ENCODE measurements around the gene DPP3.

DPP3 gene

DNA sequence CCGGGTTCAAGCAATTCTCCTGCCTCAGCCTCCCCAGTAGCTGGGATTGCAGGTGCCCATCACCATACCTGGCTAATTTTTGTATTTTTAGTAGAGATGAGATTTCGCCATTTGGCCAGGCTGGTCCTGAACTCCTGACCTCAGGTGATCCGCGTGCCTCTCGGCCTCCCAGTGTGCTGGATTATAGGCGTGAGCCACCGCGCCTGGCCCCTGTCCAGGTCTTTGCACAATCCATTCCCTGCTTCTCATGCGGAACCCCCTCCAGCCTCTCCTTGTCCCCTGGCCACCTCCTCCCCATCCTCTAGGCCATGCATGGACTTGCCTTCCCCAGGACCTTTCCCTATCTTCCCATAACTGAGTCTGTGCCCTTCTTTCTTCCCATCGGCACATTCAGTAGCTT, 8.7 kb downstream of the DPP3 start:
- no peak for DNase-seq

DNA sequence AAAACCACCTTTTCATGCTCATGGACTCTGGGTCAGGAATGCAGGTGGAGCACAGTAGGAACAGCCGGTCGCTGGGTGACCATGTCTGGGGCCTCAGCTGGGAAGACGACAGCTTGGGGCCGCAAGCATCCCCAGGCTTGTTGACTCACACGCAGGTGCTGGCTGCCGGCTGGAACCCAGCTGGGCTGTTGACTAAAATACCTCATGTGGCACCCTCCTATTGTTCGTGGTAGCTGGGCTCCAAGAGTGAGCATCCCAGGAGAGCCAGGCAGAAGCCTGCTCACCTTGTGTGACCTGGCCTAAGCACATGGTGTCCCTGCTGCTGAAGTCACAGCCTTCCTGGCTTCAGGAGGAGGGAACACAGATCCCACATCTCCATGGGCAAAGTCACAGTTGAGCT, 9.4 kb downstream of the DPP3 start:
- no peak for DNase-seq

- no peak for DNase-seq
These were observed 11.2 kb downstream of the DPP3 start for GRCh38 chr11:66491315-66491935.

DNA sequence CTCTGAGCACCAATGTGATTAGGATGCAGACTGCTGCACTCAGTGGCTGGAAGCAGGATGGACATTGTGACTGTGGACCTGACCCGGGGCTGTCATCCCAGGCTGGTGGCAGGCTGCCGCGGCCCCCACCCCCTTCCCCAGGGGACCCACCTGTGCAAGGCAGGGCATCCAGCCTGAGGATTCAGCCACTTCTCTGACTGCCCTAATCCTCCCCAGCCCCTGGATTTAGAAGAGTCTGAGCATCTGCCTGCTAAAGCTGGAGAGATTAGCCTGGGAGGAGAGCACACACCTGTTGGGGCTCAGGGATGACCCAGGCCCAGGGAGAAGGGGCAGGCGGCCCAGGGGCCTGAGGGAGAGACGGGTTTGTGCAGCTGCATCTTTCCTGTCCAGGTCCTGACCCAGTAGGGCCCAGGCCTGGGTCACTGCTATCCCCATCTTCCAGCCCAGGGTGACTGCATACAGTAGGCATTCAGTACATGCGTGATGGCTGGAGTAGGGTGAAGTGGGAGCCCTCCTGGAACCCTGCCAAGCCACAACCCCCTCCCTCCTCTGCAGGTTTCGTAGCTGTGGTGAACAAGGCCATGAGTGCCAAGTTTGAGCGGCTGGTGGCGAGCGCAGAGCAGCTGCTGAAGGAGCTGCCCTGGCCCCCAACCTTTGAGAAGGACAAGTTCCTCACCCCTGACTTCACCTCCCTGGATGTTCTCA, 12.1 kb downstream of the DPP3 start:
- DNase-seq: no peak

- DNase-seq: no peak
These were observed 12.9 kb downstream of the DPP3 start for GRCh38 chr11:66493130-66493529.

DNA sequence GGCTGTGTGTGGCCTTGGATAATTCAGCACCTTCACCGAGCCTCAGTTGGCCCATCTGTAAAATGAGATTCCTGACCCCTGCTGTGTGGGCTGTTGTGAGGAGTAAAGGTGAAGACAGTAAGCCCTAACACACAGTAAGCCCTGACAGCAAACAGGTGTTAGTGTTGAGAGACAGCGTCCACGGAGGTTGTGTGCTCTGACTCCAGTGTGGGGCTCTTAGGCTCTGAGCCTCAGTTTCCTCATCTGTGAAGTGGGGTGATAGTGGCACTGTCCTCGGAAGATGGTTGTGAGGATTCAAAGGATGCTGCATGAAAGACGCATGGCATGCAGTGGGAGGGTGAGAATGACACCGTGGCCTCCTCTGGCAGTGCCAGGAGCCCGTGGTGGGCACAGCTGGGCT, 14.2 kb downstream of the DPP3 start:
- no peak for DNase-seq

DNA sequence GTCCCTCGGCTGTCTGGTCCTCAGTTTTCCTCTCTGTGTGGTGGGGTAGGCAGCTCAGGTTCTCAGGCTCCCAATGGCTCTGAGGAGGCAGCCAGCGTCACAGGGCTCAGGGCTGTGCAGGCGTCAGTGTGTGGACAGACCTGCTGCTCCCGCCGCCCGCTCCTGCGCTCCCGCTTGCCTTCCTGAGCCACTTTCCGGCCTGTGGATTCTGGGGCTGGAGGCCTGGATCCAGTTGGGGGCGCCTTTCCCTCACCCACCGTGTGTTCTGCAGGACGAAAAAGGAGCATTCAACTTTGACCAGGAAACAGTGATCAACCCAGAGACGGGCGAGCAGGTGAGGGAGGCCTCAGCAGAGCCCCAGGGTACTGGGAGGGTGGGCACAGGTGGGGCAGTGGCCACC, 14.7 kb downstream of the DPP3 start:
- no peak for DNase-seq

DNA sequence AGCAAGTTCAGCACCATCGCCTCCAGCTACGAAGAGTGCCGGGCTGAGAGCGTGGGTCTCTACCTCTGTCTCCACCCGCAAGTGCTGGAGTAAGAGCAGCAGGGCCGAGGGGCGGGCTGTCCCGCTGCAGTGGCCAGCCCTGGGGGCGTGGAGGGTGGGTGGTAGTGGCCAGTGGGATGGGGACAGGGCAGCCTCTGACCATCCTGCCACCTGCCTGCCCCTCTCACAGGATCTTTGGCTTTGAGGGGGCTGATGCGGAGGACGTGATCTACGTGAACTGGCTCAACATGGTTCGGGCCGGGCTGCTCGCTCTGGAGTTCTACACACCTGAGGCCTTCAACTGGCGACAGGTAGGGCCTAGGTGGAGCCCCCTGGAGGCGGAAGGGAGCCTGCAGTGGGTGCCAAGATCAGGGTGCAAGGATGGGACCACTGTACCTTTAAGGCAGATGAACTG, 15.2 kb downstream of the DPP3 start:
- DNase-seq: no peak

- DNase-seq: no peak
These were observed 17.0 kb downstream of the DPP3 start for GRCh38 chr11:66497206-66497605.

DNA sequence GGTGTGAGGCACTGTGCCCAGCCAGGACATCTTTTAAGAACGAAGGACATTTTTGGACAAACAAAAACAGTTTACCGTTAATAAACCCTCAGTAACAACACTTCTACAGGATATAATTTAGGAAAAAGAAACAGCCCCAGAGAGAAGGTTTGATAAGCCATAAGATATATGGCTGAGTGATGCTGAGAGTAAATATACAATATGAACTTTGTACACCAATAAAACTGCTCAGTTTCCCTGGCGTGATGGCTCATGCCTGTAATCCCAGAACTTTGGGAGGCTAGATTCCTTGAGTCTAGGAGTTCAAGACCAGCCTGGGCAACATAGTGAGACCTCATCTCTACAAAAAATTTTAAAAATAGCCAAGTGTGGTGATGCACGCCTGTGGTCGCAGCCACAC, 18.3 kb downstream of the DPP3 start:
- no peak for DNase-seq

GRCh38 chr11:66505276-66505816, 25.1 kb downstream of the DPP3 start:
- no peak for DNase-seq

- no peak for DNase-seq
These were observed 28.9 kb downstream of the DPP3 start for GRCh38 chr11:66509131-66509561.

DNA sequence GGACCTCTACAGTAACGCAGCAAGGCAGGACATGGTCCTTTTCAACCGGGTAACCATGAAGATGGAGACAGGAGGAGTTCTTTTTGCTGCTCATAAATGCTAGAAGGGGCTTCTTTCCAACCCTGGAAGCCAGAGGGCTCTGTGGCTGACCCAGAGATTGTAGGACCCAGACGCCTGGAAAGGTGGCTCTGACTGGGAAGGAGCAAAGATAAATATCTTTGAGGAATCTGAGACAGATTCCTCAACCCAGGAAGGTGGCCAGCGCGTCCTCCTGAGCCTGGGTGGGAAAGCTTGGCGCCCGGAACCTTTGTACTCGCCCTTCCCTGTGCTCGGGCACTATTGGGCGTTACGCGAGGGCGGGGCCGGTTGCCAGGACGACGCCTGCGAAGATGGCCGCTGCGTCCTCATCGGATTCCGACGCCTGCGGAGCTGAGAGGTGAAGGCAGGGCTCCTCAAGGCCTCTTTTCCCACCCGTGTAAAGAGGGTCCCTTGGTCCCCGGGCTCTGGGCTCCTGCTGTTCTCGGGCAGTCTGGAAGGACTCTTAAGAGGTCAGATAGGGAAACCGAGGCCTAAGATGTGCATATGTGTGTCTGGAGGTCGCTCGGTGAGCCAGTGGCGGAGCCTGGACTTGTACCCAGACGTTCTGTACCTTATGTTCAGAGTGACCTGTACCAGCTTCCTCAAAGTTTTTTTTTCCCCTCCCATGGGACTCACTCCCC, 30.2 kb downstream of the DPP3 start, which contains the start of gene BBS1:
BBS1 (plus strand) TSS at position 365 of the 719 bp plus-strand sequence; CDS start at position 390, 25 bp downstream.
- DNase-seq: peak; percentile 64 to 72 (median 68)

GRCh38 chr11:66510990-66511339, 30.7 kb downstream of the DPP3 start:
- no peak for DNase-seq

DNA sequence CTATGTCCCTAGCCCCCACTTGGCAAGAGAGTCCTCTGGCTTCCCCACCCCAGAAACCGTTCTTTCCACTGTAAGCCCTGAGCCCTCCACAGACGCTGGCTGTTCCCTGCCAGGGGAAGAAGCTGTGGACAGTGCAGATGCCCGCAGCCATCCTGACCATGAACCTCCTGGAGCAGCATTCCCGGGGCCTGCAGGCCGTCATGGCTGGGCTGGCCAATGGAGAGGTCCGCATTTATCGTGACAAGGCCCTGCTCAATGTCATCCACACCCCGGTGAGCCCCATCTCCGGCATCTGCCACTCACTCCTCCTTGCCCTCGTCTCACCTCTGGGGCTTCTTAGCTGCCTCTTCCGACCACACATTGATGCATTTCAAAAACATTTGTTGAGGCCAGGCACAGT, 43.4 kb downstream of the DPP3 start:
- no peak for DNase-seq

- DNase-seq: no peak
These were observed 44.2 kb downstream of the DPP3 start for GRCh38 chr11:66524304-66525040.

DNA sequence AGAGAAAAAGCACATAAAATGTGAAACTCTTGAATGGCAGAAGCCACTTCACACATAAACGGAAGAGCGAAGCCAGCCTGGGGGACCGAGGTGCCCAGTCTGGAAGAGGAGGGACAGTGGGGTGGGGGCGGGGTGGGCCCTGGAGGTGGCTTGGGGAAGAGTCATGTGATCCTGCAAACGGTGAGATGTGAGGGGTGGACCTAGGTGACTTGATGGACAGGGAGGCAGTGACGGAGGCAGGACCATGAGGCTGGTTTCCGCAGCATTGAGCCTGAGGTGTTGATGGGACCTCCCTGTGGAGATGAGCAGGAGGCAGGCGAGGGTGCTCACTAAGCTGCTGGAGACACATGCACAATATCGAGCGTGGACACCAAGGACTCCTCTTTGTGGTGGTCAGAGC, 48.8 kb downstream of the DPP3 start:
- DNase-seq: no peak

DNA sequence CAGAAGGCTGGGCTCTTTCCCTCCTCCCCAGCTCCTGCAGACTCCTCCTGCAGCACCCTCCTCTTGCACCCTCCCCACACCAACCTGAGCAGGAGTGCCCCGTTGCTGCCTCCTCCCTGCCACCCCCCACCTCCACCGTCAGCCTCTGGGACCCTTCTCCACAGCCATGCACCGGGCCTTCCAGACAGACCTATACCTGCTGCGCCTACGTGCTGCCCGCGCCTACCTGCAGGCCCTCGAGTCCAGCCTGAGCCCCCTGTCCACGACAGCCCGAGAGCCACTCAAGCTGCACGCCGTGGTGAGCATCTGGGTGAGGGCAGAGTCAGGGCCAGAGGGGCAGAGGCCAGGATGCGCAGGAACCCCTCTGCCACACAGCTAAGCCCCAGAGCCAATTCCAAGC, 49.4 kb downstream of the DPP3 start:
- no peak for DNase-seq

GRCh38 chr11:66530927-66531709, 50.9 kb downstream of the DPP3 start:
- DNase-seq: no peak

DNA sequence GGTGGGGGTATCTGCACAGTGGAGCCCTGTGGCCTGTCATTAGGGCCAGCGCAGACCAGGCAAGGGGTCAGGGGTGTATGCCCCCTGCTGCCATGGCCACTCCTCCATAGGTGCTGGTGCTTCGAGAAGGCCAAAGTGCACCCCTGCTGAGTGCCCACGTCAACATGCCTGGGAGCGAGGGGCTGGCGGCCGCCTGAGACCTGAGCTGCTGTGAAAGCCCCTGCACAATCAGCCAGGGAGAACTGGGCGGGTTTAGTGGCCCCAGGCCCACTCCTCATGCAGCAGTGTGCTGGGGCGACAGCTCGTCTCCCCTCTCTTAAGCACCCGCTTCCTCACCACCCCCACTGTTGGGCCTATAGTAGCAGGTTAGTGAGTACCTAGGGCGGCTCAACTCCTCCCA, 51.6 kb downstream of the DPP3 start:
- no peak for DNase-seq

DNA sequence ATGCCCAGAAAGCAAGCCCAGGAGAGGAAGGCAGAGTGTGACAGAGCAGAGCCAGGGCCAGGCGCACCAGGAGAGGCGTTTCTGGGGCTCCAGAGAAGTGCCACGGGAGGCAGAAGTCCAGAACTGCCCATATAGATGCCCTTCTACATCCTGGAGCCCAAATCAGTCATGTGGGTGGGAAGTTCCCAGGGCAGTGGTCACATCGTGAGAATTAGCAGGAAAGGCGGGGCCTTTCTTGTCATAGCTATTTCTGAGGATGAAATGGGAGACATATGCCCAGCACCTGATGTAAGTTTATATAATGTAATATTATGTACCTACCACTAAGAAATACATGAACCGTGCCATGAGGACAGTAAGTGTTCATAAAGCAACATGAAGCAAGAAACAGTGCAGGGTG, 52.5 kb downstream of the DPP3 start:
- DNase-seq: no peak

GRCh38 chr11:66539170-66539869, 59.1 kb downstream of the DPP3 start:
- no peak for DNase-seq
